Psoas muscle (tissue), 8 donors: ENCODE data around the gene CALHM2. TPM values are rescaled to one million over a fixed set of nuclear protein-coding genes. Genes with fewer than 3 reads are reported as not detected.
"Not testable (repeated sequence)": the region's sequence is repeated elsewhere in the genome, so short reads cannot be mapped to it uniquely, and the experiment has no call there.

Experiments
- ATAC-seq, 4 donors: fragments of 200-7000 bp; cut with Tn5 transposase; one replicate each; pipeline ENCODE4 v1.9.1; 2020; ENCODE audit warnings: moderate library complexity in 3 of 4, mild to moderate bottlenecking in 2 of 4
- DNase-seq, 2 donors: peaks; one replicate each; pipeline ENCODE4 v3.0.0-alpha.2; 2020
- H3K27ac ChIP-seq: fragments of 200-600 bp; one replicate; pipeline ENCODE4 v1.8.0; 2022
- H3K27me3 ChIP-seq, 3 donors: fragments of 200-600 bp in 1 of 3; one replicate each; pipeline versions ENCODE4 v1.6.1 to v1.8.0; 2013 to 2022; ENCODE audit warnings: low read length in 2 of 3, mild to moderate bottlenecking in 2 of 3, moderate library complexity in 1 of 3; ENCODE audit not compliant: insufficient read depth in 3 of 3
- H3K36me3 ChIP-seq, 2 donors: fragments of 200-600 bp in 1 of 2; one replicate each; pipeline versions ENCODE4 v1.6.1 to v1.8.0; 2013 to 2022; ENCODE audit warnings: low read depth in 1 of 2, mild to moderate bottlenecking in 1 of 2, moderate library complexity in 1 of 2; ENCODE audit not compliant: insufficient read depth in 1 of 2
- H3K4me1 ChIP-seq: fragments of 200-600 bp; one replicate; pipeline ENCODE4 v1.8.0; 2022
- H3K4me3 ChIP-seq: fragments of 200-600 bp; one replicate; pipeline ENCODE4 v1.8.0; 2022; ENCODE audit warnings: mild to moderate bottlenecking
- H3K9me3 ChIP-seq: fragments of 200-600 bp; one replicate; pipeline ENCODE4 v1.8.0; 2022
- CTCF ChIP-seq: fragments of 200-600 bp; IDR thresholded peaks from one replicate; pipeline ENCODE4 v1.8.0; 2022; ENCODE audit warnings: antibody characterized with exemption
- WGBS, 3 donors: extraction: QIAGEN DNeasy Blood & Tissue Kit; methylation state at CpG; one replicate each; pipeline versions ENCODE4 v1.1.6 to v1.1.7; 2013; 5-methylcytosine and 5-hydroxymethylcytosine counted together
- intact Hi-C, 2 donors: fragments of 100-400 bp; cut with DNase I; formaldehyde crosslinking; loops; one replicate each; pipeline versions ENCODE4 v1.11.0 to v1.14.2; 2022
- polyA plus RNA-seq, 3 donors: library from polyadenylated mRNA; stranded (reverse); fragments of 200-250 nt; gene quantifications; one replicate each; pipeline ENCODE4 v1.2.3, GENCODE V29; 2013
- total RNA-seq, 4 donors: library from RNA; stranded (reverse); fragmentation: NEBNext Ultra II Directional in 2 of 4; extraction: Animal tissue kit (Norgen Biotek cat#: 25700) in 2 of 4; gene quantifications; one replicate each; pipeline versions ENCODE4 v1.2.1 to v1.2.4, GENCODE V29; 2021 to 2023
- donor health status: healthy with polysubstance abuse.
- donor health status: DM: no; HTN: no; CAD: no; lungs with moderate emphysema.
- donor health status: Bipolar disorder and iron deficiency.
- donor health status: healthy.
- donor health status: DM: yes; HTN: yes; CAD: no.
- donor health status: DM: no; HTN: no; CAD: no.
- donor health status: DM: no; HTN: no; CAD: no.
- donor health status: DM: yes; HTN: yes; CAD: no.

The CALHM2 gene
- total and polyA plus RNA-seq, 7 donors, result 6.3 to 9.3 (median 7.5) TPM

- 85 to 91% (median 86%) methylated on average over 5 of the region's 5 CpGs for WGBS, 3 donors
- intact Hi-C loops, result no loop called here
- H3K9me3 ChIP-seq, result no peaks in the 10 kb centered on the region
- H3K27me3 ChIP-seq, result no peaks in the 10 kb centered on the region
- H3K4me1 ChIP-seq, result no peaks in the 10 kb centered on the region
- peaks cover 20 to 98% of the 10 kb centered on the region in 2 donors for H3K36me3 ChIP-seq
- TF ChIP-seq CTCF, result no peak
- ATAC-seq (no peak), DNase-seq (no peak)
- H3K4me3 ChIP-seq, result no peak overlapping the region
- H3K27ac ChIP-seq, result no peak overlapping the region
Observed at GRCh38 chr10:103423748-103424147, 28.4 kb downstream of the CALHM2 start.

DNA sequence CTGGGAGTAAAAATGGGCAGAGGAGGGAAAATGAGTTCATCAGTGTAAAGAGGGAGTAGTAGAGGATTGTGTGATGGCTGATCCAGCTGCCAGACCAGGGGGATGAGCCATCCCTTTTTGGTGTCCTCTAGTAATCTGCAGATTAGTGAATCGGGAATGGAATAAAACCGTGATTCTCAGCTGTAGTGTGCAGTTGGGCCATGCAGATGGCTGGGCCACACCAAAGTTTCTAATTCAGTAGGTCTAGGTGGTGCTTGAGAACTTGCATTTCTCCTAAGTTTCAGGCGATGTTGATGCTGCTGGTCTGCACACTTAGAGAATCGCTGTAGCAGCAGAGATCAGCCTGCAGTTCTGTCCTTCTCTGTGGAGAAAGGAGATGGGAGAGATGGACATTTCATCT, 33.1 kb downstream of the CALHM2 start:
- Histone ChIP-seq H3K9me3 (no peaks in the 10 kb centered on the region), H3K27me3 (no peaks in the 10 kb centered on the region), H3K27ac (no peak overlapping the region), H3K36me3 (peaks cover 36 to 98% of the 10 kb centered on the region in 2 donors), H3K4me3 (no peak overlapping the region), H3K4me1 (no peaks in the 10 kb centered on the region)
- ATAC-seq, result no peak
- 92 to 97% (median 94%) methylated on average over 4 of the region's 4 CpGs for WGBS, 3 donors
- no peak for TF ChIP-seq CTCF
- intact Hi-C loops, result loop anchor here (5.0 to 10.0 kb wide), 3 partner anchors 63 to 266 kb away; no protein-coding TSS in a partner anchor
- no peak for DNase-seq

GRCh38 chr10:103417601-103418000, 34.6 kb downstream of the CALHM2 start:
- Histone ChIP-seq H3K27ac (no peak overlapping the region), H3K4me3 (no peak overlapping the region), H3K36me3 (peaks cover 38 to 98% of the 10 kb centered on the region in 2 donors), H3K9me3 (no peaks in the 10 kb centered on the region), H3K4me1 (no peaks in the 10 kb centered on the region), H3K27me3 (no peaks in the 10 kb centered on the region)
- 74 to 86% (median 76%) methylated on average over 5 of the region's 5 CpGs for WGBS, 3 donors
- ATAC-seq (no peak), DNase-seq (no peak)
- TF ChIP-seq CTCF, result no peak
- intact Hi-C loops, result loop anchor here (2.0 to 10.0 kb wide), 4 partner anchors 65 to 267 kb away; no protein-coding TSS in a partner anchor

- not testable (repeated sequence) for H3K4me1 ChIP-seq, H3K9me3 ChIP-seq, DNase-seq, H3K4me3 ChIP-seq, H3K27ac ChIP-seq, H3K27me3 ChIP-seq, ATAC-seq
- WGBS, 3 donors, result 89 to 94% (median 92%) methylated on average over 5 of the region's 5 CpGs
- H3K36me3 ChIP-seq, result peaks cover 38 to 98% of the 10 kb centered on the region in 2 donors
- intact Hi-C loops, result loop anchor here (2.0 to 10.0 kb wide), 4 partner anchors 65 to 268 kb away; no protein-coding TSS in a partner anchor
- TF ChIP-seq CTCF, result peak; percentile 2
Observed at GRCh38 chr10:103417148-103417469, 35.1 kb downstream of the CALHM2 start.
